Fibroblast of peridontal ligament (primary cell): ENCODE results near the gene GNE.
"Not testable (repeated sequence)": the region's sequence is repeated elsewhere in the genome, so short reads cannot be mapped to it uniquely, and the experiment has no call there.

Source experiments
- DNase-seq: peaks from one replicate; pipeline ENCODE4 v3.0.0-alpha.2; 2010; ENCODE audit errors: extremely low read depth

GNE gene

DNA sequence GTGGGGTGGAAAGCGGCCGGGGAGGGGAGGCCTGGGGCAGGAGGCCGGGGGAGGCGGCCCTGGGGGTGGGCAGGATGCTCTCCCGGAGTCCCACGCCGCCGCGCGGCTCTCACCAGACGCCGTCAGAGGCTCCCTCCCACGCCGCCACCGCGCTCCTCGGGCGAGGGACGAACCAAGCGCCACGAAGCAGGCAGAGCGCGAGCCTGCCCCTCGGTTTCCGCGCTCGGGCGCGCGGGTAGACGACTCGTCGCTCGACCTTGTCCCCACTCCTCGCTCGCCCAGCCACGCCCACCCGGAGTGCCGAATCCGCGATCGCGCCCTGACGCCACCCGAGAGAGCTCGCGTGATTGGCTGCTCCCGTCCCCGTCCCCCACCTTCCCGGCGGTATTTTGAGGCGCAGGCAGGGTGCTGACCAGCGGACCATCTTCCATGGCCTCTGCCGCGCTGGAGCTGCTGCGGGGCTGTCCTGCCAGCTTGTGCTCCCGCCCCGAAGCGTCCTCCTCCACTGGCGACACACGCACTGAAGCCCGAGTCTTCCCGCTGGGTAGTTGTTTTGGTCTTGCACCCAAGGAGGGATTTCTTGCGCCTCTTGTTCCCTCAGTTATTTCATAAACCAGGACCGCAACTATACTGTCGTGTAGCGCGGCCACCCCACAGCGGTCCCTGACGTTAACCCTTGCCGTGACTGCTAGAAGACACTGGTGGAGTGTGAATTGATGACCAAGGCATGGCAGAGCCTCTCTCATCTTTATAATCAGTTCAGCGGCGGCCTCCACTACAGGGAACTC is at the start of gene GNE:
GNE (minus strand) TSS at position 241 of the 788 bp plus-strand sequence. CDS start 9,093 bp downstream, outside the sequence.
- DNase-seq = peak; percentile 93

DNA sequence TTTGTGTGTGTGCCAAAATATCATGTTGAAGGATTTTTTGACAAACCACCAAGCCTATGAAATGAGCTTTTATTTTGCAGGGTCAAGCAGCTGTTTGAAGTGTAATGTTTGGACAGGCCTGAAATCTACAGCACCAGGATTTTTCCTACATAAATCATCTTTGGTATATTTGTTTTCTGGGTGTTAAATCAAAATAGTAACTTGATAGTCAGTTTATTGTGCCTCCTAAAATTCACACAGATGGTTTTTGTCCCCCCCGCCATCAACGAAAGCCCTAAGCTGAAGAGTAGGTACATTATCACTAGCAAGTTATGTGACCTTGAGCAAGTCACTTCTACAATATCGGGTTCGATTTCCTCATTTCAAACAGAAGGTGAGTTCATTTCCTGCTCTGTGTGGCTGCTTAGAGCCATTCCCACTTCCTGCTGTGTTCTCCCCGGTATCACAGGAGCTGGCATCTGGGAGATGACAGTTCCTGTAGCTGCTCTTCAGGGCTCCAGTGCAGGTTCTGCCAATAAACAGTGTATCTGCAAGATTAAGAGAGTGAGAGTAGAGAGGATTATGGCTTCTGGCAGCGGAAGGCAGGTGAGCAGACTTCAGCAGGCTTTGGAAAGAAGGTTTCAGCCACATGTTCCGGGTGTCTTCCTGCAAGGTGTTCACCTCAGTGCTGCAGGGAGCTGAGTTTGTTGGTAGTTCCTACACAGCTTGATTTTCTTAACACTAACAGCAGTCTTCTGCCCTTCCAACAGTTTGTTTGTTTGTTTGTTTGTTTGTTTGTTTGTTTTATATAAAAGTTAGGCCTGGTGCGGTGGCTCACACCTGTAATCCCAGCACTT is 48.4 kb upstream of the GNE start:
- DNase-seq = peak; percentile 61

- DNase-seq = not testable (repeated sequence)
These were observed 46.1 kb upstream of the GNE start for GRCh38 chr9:36304366-36304765.

GRCh38 chr9:36301227-36301626 is 43.0 kb upstream of the GNE start:
- no peak for DNase-seq

- peak; percentile 19 for DNase-seq
These were observed 40.3 kb upstream of the GNE start for GRCh38 chr9:36298566-36298965.

DNA sequence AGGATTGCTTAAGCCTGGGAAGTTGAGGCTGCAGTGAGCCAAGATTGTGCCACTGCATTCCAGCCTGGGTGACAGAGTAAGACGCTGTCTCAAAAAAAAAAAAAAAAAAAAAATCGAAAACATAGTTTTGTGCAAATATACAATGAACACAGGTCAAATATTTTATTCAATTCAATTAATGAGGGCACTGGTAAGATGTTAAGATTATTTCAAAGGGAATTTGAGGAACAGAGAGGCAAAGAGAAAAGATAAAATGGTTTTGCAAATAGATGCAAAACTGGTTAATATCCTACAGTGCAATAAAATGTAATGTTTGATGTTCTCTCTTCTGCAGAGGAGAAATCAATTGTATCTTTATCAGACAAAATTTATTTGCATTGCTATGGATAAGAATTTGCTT is 39.5 kb upstream of the GNE start:
- DNase-seq = no peak

DNA sequence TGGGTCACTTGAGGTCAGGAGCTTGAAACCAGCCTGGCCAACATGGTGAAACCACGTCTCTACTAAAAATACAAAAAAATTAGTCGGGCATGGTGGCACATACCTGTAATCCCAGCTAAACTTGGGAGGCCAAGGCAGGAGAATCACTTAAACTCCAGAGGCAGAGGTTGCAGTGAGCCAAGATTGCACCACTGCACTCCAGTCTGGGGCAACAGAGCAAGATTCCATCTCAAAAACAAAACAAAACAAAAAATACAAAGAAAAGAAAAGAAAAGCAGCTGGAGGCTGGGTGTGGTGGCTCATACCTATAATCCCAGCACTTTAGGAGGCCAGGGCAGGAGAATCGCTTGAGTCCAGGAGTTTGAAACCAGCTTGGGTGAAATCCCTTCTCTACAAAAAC is 36.7 kb upstream of the GNE start:
- not testable (repeated sequence) for DNase-seq

DNA sequence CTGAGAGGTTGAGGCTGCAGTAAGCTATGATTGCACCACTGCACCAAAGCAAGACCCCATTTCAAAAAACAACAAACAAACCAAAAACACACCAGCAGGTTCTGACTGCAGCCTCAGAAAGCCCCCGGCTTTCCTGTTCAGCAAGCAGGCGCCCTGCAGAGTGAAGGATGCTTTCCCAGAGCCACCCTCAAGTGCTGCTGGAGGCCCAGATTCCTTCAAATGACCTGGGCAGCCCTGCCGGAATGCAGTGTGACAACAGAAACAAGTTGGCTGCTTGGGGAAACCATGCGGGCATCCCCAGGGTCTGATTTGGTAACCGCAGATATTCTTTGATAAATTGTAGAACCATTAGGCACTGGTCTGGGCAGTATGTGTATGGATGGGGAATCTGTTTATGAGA is 35.7 kb upstream of the GNE start:
- no peak for DNase-seq

DNA sequence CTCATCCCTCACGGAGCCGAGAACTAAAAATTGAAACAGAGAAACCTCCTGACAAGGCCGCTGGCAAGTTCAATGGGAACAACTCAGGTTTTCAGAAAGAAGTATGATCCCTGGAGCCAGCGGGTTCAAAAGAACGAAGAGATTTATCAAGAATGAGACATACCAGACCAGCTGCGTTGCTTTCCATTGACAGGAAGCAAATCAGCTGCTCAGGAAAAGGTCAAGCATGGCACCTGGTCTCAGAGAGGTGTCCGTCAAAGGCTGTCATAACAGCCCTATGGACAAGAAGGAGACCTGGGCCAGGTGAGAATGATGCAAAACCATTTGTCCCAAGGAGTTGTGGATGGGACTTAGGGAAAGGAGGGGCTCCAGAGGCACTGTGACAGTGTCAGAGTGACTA is 34.9 kb upstream of the GNE start:
- DNase-seq = no peak

DNA sequence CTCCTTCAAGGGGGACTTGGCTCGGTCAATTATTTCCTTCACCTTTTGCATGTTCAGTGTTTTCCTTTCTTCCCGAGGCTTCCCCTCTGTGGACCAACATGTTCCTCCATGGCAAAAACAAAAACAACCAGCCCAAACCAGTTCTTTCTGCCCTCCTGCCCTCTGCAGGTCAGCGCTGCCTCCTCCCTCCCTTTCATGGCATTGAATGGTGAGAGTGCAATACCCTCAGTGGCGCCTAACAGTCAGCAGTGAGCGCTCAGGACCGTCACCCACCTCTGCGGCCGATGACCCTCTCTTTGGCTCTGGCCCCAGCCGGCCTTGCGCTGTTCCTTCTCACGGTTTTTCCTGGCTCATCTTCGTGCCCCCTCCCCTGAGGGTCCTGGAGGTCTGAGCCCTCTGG is 34.4 kb upstream of the GNE start:
- DNase-seq = no peak

GRCh38 chr9:36290996-36291395 is 32.7 kb upstream of the GNE start:
- DNase-seq = no peak

DNA sequence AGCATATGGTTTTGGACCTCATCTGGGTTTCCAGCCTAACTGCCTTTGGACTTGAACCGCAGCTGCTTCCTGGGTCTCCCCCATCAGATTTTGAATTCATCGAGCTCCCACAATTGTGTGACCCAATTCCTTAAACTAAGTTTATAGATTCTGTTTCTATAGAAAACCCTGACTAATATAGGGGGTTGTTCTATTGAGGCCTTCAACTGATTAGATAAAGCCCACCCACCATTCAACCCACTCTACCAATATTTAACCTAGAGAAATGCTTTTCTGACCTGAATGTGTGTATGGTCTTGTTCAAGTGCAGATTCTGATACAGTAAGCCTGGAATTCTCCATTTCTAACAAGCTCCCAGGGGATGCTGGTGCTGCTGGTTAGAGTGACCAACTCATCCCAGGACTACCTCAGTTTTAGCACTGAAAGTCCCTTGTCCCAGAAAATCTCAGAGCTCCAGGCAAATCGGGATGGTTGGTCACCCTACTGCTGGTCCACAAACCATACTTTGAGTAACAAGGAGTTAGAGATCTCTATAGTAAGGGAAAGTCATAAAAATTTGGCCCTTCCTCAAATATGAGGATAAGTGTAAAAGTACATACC is 31.7 kb upstream of the GNE start:
- DNase-seq = no peak

- DNase-seq = no peak
These were observed 29.8 kb upstream of the GNE start for GRCh38 chr9:36288070-36288469.

- no peak for DNase-seq
These were observed 28.1 kb upstream of the GNE start for GRCh38 chr9:36286388-36286787.

- DNase-seq = no peak
These were observed 26.0 kb upstream of the GNE start for GRCh38 chr9:36284226-36284625.

DNA sequence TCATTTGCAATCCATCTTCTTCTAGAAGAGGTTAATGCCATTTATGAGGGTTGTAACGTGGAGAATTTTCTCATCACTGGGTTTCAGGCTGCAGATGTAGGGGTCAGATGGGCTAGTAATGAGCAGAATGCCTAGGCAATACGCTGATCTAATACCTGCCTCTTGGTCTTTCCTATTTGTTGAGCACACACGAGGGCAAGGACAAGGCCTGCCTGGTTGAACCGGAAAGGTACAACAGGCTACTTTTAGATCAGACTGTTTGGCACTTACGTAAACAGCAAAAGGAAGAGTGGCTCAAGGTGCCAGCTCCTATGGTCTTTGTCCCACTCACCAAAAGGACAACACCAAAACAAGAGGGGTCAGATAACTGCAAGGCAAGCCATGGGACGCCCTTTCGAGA is 24.0 kb upstream of the GNE start:
- DNase-seq = no peak

- no peak for DNase-seq
These were observed 22.7 kb upstream of the GNE start for GRCh38 chr9:36280989-36281388.

GRCh38 chr9:36278243-36278642 is 20.0 kb upstream of the GNE start:
- DNase-seq = no peak

GRCh38 chr9:36276781-36277181 is 18.5 kb upstream of the GNE start:
- DNase-seq = peak; percentile 81

DNA sequence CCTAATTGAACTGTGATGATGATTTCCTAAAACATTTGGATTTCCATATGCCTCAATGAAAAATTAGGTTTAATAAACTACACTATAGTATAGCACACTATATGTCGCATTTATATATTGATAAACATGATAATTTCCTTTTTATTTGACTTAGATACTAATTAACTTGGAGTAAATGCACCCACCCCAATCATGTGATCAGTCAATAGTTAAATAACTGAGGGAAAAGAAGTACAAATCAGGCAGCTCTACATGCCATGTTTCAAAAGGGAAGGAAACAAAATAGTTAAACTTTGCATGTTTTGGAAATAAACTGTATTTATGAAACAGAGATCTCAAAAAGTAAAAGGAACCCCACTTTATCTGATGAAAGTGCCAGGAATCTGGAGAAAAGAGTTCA is 18.0 kb upstream of the GNE start:
- no peak for DNase-seq

DNA sequence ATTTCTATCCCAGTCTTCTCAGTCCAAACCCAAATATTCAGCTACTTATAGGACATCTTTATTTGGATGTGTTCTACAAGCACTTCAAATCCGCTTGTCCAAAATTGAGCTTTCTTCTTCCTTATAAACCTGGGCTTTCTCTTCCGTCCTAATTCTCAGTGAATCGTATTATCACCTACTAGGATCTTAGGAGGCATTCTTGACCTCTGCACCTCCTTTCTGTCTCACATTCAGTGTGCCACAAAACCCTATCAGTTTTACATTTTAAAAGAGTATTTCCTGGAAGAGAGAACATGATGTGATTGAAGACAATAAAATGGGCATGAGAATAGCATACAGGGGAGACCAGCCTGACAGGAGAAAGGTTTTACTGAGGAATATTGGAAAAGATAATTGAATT is 16.8 kb upstream of the GNE start:
- no peak for DNase-seq

DNA sequence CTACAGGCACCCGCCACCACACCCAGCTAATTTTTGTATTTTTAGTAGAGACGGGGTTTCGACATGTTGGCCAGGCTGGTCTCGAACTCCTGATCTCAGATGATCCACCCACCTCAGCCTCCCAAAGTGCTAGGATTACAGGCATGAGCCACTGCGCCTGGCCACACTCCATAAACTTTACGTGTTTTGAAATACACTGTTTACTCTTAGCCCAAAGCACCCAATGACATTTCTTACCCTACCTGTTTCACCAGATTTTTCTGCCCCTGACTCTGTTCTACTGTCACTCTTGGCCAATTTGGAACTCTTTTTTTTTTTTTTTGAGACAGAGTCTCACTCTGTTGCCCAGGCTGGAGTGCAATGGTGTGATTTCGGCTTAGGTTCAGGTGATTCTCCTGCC is 15.1 kb upstream of the GNE start:
- not testable (repeated sequence) for DNase-seq

GRCh38 chr9:36268007-36268427 is 9.8 kb upstream of the GNE start:
- DNase-seq = peak; percentile 43
